Activated CD8-positive, alpha-beta memory T cell treated with anti-CD3 and anti-CD28 coated beads, Interleukin-2, amount 50 U/mL, for 48 hours (primary cell): ENCODE measurements around the gene EPS8L1.
"Not testable (repeated sequence)": the region's sequence is repeated elsewhere in the genome, so short reads cannot be mapped to it uniquely, and the experiment has no call there.

Experiments used
- DNase-seq: peaks from one replicate; pipeline ENCODE4 v3.0.0-alpha.2; 2020

EPS8L1 gene

DNA sequence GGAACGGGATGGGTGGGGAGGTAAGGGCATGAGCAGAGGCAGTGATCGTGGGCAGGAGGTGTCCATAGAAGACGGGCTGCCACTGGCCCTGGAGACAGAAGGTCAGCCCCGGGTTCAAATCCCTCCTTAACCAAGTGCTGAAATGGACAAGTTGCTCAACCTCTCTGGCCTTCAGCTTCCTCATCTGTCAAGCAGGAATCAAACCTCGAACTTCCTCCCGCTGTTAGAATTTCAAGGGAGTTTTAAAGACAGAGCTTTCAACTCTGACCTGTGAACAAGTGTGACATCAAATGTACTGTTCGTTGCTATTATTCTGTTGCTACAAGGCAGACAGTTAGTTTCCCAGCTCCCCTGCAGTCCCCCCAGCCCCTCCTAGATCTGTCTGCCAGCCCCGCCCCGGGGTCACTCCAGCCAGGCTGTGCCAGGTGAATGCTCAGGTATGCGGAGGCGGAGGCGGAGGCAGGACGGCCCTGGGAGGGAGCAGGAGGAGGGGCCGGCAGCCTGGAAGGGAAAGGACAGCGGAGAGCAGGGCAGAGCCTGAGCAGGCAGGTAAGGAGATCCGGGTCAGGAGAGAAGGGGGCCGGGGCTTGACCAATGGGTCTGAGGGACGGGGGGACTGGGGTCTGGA lies at the start of gene EPS8L1:
TSS of gene EPS8L1 (plus strand) at position 499 of the 628 bp plus-strand sequence. CDS start 576 bp downstream, outside the sequence.
- DNase-seq, result no peak

DNA sequence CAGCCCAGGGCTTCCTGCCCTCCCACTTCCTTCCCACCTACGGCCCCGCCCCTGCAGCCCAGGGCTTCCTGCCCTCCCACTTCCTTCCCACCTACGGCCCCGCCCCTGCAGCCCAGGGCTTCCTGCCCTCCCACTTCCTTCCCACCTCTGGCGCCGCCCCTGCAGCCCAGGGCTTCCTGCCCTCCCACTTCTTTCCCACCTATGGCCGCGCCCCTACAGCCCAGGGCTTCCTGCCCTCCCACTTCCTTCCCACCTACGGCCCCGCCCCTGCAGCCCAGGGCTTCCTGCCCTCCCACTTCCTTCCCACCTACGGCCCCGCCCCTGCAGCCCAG lies 48.6 kb upstream of the EPS8L1 start:
- not testable (repeated sequence) for DNase-seq

DNA sequence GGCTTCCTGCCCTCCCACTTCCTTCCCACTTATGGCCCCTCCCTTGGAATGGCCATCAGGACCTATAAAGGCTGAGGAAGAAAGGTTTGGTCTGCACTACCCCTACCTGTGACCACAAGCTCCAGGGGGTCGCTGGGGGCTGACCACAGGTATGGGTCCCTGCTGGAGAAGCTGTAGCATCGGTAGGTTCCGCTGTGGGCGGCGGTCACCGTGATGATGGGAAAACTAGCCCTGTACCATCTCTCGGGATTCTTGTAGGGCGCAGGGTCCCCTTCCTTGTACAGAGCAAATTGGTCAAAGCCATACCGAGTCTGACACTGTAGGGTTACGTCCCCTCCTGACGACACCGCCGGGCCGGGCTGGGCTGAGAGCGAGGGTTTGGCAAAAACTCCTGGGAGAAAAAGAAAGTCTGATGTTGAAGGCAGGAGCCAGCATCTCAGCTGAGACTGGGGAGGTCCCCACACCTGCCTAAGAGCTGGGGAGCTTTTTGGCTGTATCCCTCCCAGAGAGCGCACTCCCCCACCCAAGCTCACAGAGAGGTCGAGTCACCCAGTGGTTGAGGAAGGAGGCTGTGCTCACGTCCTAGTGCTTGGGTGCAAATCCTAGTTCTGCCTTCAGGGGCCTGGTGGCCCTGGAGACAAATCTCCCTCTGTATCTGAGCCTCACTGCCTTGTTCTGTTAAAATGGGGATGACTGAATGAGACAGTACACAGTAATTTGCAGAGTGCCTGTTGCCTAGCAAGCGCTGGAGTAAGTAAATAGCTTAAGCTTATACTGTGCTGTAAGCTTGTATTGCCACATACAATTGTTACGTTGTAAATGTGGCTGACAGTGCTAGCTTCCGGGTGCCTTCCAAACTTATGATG lies 48.0 kb upstream of the EPS8L1 start:
- DNase-seq, result no peak

DNA sequence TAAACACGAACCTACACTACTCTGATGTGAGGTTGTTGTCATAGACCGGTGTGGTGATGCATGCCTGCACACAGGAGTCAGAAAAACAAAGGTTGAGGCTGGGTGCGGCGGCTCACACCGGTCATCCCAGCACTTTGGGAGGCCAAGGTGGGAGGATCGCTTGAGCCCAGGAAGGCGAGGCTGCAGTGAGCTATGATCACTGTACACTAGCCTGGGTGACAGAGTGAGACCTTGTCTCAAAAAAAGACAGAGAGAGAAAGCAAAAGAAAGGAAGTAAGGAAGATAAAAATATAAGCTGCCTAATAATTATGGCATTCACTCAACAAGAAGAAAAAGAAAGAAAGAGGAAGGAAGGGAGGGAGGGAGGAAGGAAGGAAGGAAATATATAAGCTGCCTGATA lies 46.9 kb upstream of the EPS8L1 start:
- DNase-seq, result no peak

DNA sequence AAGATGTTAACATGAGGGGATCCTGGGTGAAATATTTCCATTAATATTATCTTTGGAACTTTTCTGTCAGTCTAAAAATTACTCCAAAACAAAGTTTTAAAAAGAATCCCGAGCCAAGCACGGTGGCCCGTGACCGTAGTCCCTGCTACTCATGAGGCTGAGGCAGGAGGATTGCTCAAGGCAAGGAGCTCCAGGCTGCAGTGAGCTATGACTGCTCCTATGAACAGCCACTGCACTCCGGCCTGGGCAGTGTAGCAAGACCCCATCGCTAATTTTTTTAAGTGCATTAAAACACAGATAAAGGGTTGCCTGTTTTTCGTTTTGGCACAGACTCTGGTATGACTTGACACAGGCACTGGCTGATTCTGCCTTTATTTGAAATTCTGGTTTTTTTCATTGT lies 44.5 kb upstream of the EPS8L1 start:
- DNase-seq, result no peak

DNA sequence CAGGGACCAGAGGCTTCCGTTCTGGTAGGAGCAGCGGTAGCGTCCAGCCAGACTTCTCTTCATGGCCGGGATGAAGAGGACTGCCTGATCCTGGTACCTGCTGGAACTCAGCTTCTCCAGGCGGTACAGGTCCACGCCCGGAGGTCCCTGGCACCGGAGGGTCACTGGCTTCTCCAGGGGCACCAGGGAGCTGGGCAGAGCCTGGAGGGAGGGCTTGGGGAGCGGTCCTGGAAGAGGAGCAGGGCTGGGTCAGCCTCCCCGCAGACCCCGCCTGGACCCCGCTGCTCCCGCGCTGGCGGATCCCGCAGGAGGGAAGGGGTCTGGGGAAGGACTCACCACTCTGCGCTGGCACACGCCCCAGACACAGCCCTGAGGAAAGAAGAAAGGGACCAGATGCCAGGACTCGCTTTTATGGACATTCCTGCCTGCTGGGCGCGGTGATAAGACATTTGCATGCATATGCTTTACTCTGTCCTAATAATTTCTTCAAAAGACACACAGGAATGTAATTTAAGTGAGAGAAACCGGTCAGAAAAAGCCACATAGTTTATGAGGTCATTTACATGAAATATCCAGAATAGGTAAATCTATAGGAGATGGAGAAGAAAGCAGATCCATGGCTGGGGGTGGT lies 43.4 kb upstream of the EPS8L1 start:
- DNase-seq, result no peak

DNA sequence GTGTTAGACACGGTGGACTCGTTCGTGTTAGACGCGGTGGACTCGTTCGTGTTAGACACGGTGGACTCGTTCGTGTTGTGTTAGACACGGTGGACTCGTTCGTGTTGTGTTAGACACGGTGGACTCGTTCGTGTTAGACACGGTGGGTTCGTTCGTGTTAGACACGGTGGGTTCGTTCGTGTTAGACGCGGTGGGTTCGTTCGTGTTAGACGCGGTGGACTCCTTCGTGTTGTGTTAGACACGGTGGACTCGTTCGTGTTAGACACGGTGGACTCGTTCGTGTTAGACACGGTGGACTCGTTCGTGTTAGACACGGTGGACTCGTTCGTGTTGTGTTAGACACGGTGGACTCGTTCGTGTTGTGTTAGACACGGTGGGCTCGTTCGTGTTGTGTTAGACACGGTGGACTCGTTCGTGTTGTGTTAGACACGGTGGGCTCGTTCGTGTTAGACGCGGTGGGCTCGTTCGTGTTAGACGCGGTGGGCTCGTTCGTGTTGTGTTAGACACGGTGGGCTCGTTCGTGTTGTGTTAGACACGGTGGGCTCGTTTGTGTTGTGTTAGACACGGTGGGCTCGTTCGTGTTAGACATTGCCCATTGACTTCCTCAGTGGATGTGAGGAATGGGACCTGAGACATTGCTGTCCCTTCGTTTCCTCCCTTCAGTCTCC lies 42.6 kb upstream of the EPS8L1 start:
- not testable (repeated sequence) for DNase-seq

DNA sequence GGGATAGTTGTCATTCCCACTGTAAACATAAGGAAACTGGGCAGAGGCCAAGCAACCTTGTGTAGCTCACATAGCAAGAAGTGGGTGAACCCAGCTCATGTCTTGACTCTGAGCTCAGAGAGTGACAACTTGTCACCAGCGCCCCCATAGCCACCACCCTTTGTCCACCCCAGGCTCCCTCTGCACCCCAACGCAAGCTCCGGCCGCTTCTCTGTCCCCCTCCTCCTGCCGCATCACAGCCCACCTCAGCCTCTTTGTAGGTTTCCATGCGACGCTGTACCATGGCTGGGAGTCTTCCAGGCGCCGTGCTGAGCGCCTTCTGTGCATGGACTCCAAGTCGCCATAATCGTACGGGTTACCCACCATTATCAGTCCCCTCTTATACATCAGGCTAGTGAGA lies 40.9 kb upstream of the EPS8L1 start:
- DNase-seq, result no peak

DNA sequence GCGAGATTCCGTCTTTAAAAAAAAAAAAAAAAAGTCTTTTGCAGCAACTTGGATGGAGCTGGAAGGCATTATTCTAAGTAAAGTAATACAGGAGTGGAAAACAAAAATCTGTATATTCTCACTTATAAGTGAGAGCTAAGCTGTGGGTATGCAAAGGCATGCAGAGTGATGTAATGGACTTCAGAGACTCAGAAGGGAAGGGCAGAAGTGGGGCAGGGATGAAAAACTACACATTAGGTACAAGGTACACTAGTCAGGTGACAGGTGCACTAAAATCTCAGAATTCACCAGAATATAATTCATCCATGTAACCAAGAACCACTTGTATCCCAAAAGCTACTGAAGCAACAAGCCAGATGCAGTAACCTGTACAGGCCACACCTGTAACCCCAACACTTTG lies 39.6 kb upstream of the EPS8L1 start:
- DNase-seq, result no peak

DNA sequence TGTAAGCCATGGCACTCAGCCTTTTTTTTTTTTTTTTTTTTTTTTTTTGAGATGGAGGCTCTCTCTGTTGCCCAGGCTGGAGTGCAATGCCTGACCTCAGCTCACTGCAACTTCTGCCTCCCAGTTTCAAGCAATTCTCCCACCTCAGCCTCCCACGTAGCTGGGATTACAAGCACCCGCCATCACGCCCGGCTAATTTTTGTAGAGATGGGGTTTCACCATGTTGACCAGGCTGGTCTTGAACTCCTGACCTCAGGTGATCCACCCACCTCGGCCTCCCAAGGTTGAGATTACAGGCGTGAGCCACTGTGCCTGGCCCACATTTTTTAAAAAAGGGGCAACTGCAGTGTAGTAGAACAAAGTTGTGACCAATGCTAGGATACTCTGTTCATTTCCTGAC lies 38.1 kb upstream of the EPS8L1 start:
- not testable (repeated sequence) for DNase-seq

DNA sequence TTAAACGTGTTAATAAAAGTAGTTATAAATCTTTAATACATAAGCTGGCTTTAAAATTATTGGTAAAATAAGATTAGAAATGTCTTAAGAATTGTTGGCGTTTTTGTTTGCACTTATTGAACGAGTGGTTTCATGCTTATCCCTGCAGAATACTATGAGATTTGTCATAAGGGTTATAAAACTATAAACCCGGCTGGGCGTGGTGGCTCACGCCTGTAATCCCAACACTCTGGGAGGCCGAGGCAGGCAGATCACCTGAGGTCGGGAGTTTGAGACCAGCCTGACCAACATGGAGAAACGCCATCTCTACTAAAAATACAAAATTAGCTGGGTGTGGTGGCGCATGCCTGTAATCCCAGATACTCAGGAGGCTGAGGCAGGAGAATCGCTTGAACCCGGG lies 35.0 kb upstream of the EPS8L1 start:
- not testable (repeated sequence) for DNase-seq

DNA sequence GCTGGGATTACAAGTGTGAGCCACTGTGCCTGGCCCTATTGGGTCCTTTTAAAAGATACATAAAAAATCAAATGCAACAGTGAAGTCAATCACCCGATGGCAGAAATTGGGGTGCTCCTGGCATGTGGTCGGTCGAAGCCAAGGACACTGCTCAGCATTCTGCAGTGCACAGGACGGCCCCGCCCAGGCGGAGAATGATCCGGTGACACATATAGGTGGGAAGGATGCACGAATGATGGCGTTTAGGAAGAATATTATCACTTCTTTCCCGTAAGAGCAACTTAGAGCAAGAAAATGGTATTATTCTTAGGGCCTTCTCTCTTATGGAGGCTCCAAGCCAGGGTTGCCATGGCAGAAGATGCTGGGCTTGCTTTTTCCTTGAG lies 34.4 kb upstream of the EPS8L1 start:
- no peak for DNase-seq

DNA sequence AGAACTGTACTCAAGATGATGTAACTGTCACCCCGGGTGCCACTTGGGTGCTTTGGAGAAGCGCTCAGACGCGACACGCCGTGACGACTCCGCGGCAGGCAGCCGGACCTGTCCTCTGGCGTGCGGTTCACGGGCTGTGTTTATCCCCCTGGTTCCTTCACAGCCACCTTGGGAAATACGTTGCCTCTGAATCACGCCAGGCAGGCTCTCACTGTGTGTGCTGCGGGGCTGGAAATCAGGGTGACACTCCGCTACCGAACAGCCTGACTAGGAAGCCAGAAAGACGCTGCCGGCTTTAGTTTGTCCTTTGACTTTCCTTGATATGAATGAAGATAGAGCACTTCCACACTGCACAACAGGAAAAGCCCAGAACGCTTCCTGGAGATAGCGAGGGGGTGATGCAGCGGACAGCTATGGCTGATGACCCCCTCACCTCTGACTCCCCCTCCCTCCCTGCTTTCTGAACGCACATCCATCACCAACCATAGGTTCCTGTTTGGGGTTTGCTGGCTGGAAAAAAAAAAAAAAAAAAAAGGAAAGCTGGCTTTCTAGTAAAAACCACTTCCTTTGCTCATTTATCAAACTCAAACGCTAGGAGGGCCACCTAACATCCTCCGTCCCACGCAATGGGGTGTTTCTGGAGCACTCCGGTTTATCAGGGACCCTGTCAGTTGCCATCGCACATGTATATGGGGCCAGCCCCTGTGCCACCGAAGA lies 33.9 kb upstream of the EPS8L1 start:
- DNase-seq, result peak; percentile 71

DNA sequence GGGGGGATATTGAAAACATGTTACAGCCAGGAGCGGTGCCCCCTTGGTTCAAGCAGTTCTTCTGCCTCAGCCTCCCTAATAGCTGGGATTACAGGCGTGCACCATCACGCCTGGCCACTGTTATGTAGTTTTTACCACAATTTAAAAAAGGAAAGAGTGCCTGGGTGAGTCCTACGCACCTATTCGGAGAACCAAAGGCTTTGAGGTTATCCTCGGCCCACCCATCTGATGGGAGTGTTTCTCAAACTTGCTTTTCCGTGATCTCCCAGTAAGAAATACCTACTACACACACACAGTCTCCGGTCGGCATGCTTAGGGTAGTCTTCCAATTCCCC lies 33.4 kb upstream of the EPS8L1 start:
- DNase-seq, result no peak

DNA sequence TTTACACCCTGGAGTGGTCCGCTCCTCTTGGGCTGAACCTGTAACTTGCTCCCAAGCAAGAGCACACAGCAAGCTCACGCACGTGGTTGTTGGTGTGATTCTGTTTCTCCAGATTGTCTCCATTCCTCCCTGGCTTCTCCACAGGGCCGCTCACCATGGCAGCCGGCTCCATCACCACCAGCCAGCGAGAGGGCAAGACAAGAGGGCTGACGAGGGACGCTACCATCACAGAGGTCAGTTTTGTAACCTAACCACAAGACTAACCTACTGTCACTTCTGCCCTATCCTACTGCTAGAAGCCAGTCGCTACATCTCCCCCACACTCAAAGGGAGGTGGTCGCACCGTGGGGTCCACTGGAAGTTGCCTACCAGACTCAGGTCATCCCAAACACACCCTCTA lies 33.0 kb upstream of the EPS8L1 start:
- no peak for DNase-seq

DNA sequence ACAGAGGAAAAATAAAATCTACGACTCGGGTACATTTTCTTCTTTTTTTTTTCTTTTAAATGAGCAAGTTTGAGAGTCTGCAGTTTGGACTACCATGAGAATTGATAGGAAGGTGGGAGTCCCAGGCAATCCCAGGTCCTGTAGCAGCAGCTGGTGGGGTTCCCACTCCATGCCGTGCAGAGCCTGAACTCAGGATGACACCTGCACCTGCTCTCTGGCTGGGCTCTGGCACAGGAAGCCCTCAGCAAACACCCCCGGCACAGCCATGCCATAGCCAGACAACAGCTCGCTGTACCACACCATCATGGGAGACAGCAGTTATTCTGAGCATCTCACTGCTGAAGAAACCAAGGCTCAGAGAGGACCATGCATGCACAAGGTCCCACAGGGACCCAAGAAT lies 31.4 kb upstream of the EPS8L1 start:
- no peak for DNase-seq

DNA sequence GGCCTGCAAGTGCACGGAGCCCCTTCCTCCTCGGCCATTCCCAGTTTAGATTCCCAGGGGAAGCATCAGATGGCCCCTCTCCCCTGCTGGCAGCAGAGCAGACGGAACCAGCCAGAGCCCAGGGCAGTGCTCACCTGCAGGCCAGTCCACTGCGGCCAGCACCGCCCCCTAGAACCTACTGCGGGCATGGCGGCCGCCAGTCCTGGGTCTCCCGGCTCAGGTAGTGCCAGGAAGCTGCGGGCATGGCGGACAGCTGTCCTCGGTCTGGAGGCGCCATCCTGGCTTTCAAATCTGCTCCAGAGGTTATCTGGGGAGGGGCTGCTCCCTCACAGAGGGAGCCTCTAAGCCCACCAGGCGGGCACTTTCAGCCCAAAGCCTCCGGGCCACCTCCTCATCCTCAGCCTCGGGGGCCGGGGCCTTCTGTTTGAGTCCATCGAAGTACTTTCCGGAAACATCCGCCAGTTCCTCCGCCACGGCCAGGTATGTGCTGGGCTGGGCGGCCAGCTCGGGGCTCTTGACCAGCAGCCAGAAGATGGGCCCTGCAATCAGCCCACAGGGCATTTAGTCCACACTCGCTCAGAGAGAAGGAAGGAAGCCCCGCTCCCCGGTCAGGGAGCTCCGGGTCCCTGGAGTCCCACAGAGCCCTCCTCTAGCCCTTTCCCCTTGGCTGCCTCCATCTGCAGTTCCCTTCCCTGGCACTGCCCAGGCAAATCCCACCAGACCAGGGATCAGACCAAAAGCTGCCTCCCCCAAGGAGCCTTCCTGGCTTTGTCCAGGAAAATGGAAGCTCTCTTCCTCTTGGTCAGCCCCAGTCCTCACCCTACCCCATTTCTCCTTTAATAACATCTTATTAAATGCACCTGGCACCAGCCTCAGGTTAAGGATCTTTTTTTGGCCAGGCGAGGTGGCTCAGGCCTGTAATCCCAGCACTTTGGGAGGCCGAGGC lies 30.6 kb upstream of the EPS8L1 start:
- no peak for DNase-seq

DNA sequence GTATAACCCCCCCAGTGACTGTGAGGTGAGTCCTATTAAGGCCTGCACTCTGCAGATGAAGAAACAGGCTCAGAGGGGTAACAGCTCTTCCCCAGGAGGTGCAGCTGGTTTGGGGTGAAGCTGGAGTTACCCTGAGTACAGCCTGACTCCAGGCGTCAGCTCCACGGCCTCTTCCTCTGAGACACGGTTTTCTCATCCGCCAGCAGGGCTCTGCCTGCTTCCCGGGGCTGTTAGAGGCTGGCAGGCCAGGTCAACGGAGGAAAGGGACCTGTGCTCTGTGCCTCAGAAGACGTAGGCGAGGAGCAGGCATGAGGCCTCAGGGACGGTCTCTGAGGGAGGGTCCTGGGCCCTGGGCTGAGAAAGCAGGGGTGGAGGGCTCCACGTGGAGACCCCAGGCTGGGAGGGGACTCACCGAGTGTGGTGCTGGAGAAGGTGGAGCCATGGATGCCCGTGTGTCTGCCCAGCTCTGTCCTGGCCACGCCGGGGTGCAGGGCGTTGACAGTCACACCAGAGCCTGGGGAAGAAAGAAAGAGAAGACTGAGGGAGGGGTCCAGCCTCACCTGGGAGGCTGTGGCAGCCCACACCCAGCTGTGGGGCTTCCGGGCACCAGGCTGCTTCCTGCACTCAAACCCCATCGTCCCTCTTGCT lies 28.6 kb upstream of the EPS8L1 start:
- DNase-seq, result no peak

DNA sequence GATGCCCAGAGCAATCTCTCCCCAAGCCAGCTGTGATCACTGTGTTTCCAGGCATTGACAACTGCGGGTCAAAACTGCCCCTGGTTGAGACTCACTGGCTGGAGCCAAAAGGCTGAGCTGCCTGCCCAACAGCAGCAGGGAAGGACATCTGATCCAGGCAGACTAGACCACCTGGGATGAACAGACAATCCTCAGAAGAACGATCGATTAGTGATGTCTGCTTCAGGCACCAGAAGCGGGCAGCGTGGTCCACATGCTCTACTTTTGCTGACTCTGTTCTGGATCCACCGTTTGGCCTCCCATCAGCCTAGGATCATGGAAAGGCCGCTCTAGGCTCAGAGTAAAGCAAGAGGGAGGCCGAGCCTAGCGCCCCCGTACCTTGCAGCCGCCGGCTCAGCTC lies 27.7 kb upstream of the EPS8L1 start:
- no peak for DNase-seq

DNA sequence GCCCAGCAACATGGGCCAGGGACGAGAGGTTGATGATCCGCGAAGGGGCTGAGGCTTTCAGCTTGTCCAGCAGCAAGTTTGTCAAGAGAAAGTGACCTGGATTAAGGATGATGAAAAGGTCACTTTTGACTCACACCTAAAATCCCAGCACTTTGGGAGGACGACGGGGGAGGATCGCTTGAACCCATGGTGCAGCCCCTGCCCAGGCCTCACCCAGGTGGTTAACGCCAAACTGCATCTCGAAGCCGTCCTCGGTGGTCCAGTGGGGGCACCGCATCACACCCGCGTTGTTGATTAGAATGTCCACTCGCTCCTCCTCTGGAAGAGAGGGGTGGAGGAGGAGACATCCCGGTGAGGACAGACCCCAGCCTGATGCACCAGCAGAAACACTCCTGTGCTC lies 27.2 kb upstream of the EPS8L1 start:
- no peak for DNase-seq

DNA sequence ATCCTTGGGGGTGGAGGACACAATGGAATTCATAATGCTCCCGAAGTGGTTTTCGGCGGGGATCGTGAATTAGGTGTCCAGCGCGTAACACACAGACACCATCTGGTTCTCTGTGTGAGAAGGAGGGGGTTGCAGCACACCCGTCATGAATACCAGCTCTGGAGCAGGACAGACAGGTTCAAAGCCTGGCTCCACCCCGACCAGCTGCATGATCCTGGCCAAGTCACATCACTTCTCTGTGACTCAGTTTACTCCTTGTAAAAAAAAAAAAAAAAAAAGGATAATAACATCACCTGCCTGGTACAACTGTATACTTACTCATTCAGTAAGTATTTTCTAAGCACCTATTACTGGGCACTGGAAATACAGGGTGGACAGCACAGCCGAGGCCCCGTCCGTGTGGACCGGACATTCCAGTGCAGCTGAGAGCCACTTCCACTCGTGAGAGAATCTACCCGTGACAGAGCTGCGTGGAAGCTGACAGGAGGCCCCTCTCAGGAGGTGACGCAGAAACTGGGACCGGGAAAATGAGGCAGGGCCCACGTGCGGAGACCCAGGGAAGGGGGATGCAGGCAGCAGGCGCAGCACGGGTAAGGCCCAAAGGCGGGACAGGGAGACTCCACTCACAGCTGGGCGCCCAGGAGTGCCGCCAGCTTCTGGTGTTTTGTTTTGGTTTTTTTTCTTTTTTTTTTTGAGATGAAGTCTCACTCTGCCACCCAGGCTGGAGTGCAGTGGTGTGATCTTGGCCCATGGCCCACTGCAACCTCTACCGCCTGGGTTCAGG lies 24.7 kb upstream of the EPS8L1 start:
- DNase-seq, result no peak
